Kidney epithelial cell (primary cell): ENCODE data around the gene BPIFB3. TPM values are rescaled to one million over a fixed set of nuclear protein-coding genes. Genes with fewer than 3 reads are reported as not detected.

Experiments used
- DNase-seq: peaks from one replicate; pipeline ENCODE4 v3.0.0-alpha.2; 2010; ENCODE audit warnings: low read depth
- H3K27me3 ChIP-seq: 2 replicates; pipeline ENCODE4 v1.6.0; 2011; ENCODE audit warnings: low read length; ENCODE audit not compliant: control insufficient read depth, insufficient read depth
- H3K36me3 ChIP-seq: 2 replicates; pipeline ENCODE4 v1.5.1; 2011; ENCODE audit warnings: low read length; ENCODE audit not compliant: control insufficient read depth, insufficient read depth
- H3K4me3 ChIP-seq: 2 replicates; pipeline ENCODE4 v1.5.1; 2011; ENCODE audit warnings: low read depth, mild to moderate bottlenecking, control low read depth, low read length
- total RNA-seq: library from RNA; depleted of rRNA; stranded (reverse); fragments of >200 nt; gene quantifications from 2 replicates; pipeline ENCODE4 v1.2.3, GENCODE V29; 2015
- TF ChIP-seq, protein P1 (sequence below): IDR thresholded peaks from 2 replicates; pipeline ENCODE4 v1.5.1; 2011; ENCODE audit warnings: mild to moderate bottlenecking, moderate library complexity, low read length, control low read depth, inconsistent platforms; ENCODE audit not compliant: insufficient read depth, poor library complexity, severe bottlenecking

Gene BPIFB3
- total RNA-seq, 1 donor from 2014 or later: not detected

GRCh38 chr20:33034115-33034514, 19.6 kb upstream of the BPIFB3 start:
- H3K27me3 ChIP-seq: no peaks in the 10 kb centered on the region
- H3K4me3 ChIP-seq: no peak overlapping the region
- TF ChIP-seq, protein P1, sequence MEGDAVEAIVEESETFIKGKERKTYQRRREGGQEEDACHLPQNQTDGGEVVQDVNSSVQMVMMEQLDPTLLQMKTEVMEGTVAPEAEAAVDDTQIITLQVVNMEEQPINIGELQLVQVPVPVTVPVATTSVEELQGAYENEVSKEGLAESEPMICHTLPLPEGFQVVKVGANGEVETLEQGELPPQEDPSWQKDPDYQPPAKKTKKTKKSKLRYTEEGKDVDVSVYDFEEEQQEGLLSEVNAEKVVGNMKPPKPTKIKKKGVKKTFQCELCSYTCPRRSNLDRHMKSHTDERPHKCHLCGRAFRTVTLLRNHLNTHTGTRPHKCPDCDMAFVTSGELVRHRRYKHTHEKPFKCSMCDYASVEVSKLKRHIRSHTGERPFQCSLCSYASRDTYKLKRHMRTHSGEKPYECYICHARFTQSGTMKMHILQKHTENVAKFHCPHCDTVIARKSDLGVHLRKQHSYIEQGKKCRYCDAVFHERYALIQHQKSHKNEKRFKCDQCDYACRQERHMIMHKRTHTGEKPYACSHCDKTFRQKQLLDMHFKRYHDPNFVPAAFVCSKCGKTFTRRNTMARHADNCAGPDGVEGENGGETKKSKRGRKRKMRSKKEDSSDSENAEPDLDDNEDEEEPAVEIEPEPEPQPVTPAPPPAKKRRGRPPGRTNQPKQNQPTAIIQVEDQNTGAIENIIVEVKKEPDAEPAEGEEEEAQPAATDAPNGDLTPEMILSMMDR: no peak
- no peak for DNase-seq
- no peaks in the 10 kb centered on the region for H3K36me3 ChIP-seq

DNA sequence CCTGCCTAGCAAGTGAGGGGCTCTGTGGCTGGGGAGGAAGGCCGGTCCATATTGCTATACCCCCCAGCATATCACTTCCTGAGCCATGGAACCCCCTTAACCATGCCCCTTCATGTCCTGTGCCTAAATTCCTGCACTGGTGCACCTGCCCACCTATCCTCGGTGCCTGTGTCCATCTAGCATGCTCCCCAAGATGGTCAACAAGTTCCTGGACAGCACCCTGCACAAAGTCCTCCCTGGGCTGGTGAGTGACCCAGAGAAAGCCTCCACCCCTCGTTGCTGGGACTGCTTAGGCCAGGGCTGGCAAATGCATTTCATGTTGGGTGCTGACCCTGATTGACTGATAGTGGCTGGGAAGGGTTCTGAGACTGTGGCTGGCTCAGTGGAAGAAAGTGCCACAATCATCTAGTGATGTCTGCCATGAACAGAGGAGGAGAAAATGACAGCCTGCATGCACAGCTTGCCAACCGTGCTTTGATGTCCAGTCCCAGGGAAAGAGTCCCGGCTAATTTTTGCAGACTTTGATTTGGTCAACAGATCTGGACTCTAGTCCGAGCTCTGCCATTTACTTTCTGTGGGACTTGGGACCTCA, 18.7 kb upstream of the BPIFB3 start:
- TF ChIP-seq, protein P1: no peak
- Histone ChIP-seq H3K36me3 (no peaks in the 10 kb centered on the region), H3K4me3 (no peak overlapping the region), H3K27me3 (no peaks in the 10 kb centered on the region)
- no peak for DNase-seq

DNA sequence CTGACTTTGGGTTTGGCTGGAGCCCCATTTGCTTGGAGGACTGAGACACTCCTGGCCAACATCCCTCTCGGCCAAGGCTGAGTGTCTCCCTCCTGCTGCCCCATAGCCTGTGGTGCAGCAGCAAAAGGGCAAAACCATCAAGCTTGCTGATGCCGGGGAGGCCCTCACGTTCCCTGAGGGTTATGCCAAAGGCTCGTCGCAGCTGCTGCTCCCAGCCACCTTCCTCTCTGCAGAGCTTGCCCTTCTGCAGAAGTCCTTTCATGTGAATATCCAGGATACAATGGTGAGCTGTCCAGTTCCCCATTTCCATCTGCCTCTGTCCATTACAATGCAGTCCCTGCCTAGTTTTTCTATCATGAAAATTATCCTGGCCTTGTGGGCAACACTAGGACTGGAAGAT, 16.2 kb upstream of the BPIFB3 start:
- no peak overlapping the region for H3K4me3 ChIP-seq
- H3K36me3 ChIP-seq: no peaks in the 10 kb centered on the region
- TF ChIP-seq, protein P1: no peak
- no peak for DNase-seq
- no peaks in the 10 kb centered on the region for H3K27me3 ChIP-seq

DNA sequence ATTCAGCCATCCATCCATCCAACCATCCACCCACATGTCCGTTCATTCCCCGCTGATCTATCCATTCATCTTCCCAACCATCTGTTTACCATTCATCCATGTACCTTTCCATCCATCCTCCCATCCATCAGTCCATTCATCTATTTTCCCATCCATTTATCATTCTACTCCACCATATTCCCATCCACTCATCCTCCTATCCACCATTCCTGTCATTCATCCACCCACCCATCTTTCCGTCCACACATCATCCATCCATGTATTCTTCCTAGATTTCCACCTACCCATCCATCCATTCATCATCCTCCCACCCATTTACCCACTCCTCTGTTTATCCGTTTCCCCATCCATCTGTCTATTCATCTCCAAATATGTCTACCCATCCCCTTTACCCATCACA, 15.5 kb upstream of the BPIFB3 start:
- Histone ChIP-seq H3K27me3 (no peaks in the 10 kb centered on the region), H3K36me3 (no peaks in the 10 kb centered on the region), H3K4me3 (no peak overlapping the region)
- no peak for DNase-seq
- TF ChIP-seq, protein P1: no peak

DNA sequence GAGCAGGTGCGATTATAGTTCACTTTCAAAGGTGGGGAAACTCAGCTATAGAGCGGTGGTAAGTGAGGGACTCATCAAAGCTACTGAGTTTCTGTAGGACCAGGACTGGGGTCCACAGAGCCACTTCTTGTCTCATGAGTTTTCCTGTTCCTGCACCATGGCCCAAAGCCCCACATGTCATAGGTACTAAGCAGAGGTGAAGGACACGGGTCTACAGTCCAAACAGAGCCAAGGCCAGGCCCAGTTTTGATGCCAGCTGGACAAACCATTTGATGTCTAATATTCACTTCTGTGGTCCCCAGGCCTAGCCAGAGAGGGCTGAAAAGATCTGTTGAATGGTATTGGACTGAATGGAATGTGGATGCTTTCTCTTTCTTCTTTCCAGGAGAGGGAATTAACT, 11.3 kb upstream of the BPIFB3 start:
- Histone ChIP-seq H3K4me3 (no peak overlapping the region), H3K36me3 (no peaks in the 10 kb centered on the region), H3K27me3 (no peaks in the 10 kb centered on the region)
- TF ChIP-seq, protein P1: no peak
- DNase-seq: no peak
